Naive thymus-derived CD8-positive, alpha-beta T cell (primary cell): ENCODE measurements around the gene OR10G6. TPM values are rescaled to one million over a fixed set of nuclear protein-coding genes. Genes with fewer than 3 reads are reported as not detected.
"Not testable (repeated sequence)": the region's sequence is repeated elsewhere in the genome, so short reads cannot be mapped to it uniquely, and the experiment has no call there.

Experiments
- ATAC-seq, 2 donors: fragments of 150-1000 bp; cut with Tn5 transposase in 1 of 2; sonication (Bioruptor Pico), chemical (Tn5 transposase) in 1 of 2; 1 replicate in 1 of 2; 2 replicates in 1 of 2; pipeline ENCODE4 v1.10.0; 2021; ENCODE audit warnings: mild to moderate bottlenecking in 2 of 2, moderate library complexity in 2 of 2
- POLR2A ChIA-PET: fragments of 350-600 bp; sonication (Branson Sonifier 250); formaldehyde crosslinking; loops from one replicate; lab custom pipeline; 2021; ENCODE audit warnings: antibody characterized with exemption; lab: Charles Lee
- DNase-seq, 10 donors: peaks; one replicate each; pipeline versions ENCODE4 v3.0.0 to v3.0.0-alpha.2; 2020 to 2022
- H3K27ac Mint-ChIP-seq, 10 donors: one replicate each; pipeline ENCODE4 v1.8.0; 2020 to 2022; ENCODE audit warnings: mild to moderate bottlenecking in 10 of 10, mixed read lengths in 10 of 10, moderate library complexity in 4 of 10, inconsistent platforms in 1 of 10
- H3K27me3 Mint-ChIP-seq, 5 donors: one replicate each; pipeline ENCODE4 v1.8.0; 2021 to 2022; ENCODE audit warnings: mixed read lengths in 5 of 5
- H3K36me3 Mint-ChIP-seq, 3 donors: one replicate each; pipeline ENCODE4 v1.8.0; 2020 to 2022; ENCODE audit warnings: mixed read lengths in 3 of 3, mild to moderate bottlenecking in 2 of 3, inconsistent platforms in 1 of 3
- H3K4me1 Mint-ChIP-seq, 4 donors: one replicate each; pipeline ENCODE4 v1.8.0; 2021 to 2022; ENCODE audit warnings: mixed read lengths in 4 of 4
- H3K4me3 Mint-ChIP-seq, 10 donors: one replicate each; pipeline ENCODE4 v1.8.0; 2020 to 2022; ENCODE audit warnings: mild to moderate bottlenecking in 10 of 10, mixed read lengths in 10 of 10, moderate library complexity in 6 of 10, inconsistent platforms in 1 of 10
- H3K9me3 Mint-ChIP-seq, 9 donors: one replicate each; pipeline ENCODE4 v1.8.0; 2020 to 2022; ENCODE audit warnings: mixed read lengths in 9 of 9, mild to moderate bottlenecking in 3 of 9, inconsistent platforms in 1 of 9, moderate library complexity in 1 of 9
- polyA plus RNA-seq, 3 donors: library from polyadenylated mRNA; unstranded; fragments of 300-500 nt; fragmentation: Illumina TruSeq; gene quantifications; one replicate each; pipeline ENCODE4 v1.2.3, GENCODE V29; 2021
- total RNA-seq, 8 experiments: library from RNA in 2 of 8; stranded (reverse) in 2 of 8; gene quantifications; one replicate each; pipeline ENCODE4 v1.2.3 and lab custom pipeline; 2021 to 2026

Gene OR10G6, protein sequence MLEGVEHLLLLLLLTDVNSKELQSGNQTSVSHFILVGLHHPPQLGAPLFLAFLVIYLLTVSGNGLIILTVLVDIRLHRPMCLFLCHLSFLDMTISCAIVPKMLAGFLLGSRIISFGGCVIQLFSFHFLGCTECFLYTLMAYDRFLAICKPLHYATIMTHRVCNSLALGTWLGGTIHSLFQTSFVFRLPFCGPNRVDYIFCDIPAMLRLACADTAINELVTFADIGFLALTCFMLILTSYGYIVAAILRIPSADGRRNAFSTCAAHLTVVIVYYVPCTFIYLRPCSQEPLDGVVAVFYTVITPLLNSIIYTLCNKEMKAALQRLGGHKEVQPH
- total RNA-seq (not detected), polyA plus RNA-seq (not detected), total RNA-seq (lab: John Stamatoyannopoulos, UW) (0 reads per million in 6 experiments)

DNA sequence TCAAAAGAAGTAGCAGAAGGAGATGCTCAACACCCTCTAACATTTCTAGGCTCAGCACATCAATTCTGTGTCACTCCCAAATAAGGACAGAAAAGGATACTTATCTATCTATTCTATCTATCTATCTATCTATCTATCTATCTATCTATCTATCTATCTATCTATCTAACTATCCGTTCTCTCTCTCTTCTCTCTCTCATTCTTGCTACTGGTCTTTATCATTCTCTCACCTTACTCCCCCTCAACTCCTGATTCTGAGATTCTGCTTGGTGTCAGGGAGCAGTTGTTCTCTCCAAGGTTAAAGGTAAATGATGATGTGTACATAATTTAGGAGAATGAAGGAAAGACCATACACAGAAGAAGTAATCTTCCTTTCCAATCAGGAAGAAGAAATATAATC lies at the start of gene OR10G6:
Gene OR10G6 (minus strand): TSS at position 43 of the 400 bp plus-strand sequence. CDS start 0 bp downstream, at position 43.
- no peak for ATAC-seq
- POLR2A ChIA-PET: no interaction called here
- H3K27me3 Mint-ChIP-seq: peaks cover 0 to 15% (median 4%) of the 10 kb centered on the region in 5 donors

DNA sequence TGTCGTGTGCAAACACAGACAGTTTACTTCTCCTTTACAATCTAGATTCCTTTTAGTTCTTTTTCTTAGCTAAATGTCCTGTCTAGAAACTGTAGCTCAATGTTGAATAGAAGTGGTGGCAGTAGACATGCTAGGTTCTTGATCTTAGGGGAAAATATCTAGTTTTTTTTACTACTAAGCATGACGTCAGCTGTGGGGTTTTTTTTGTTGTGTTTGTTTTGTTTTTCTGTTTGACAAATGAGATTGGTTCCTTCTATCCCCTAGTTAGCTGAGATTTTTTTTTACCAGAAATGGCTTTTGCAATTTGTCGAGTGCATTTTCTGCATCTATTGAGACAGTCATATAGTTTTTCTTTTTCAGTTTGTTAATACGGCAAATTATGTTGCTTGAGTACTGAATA lies 48.5 kb upstream of the OR10G6 start:
- ATAC-seq: no peak
- Mint-ChIP-seq H3K27me3 (peaks cover 2 to 19% (median 5%) of the 10 kb centered on the region in 5 donors), H3K27ac (no peak overlapping the region), H3K4me1 (no peaks in the 10 kb centered on the region), H3K4me3 (no peak overlapping the region), H3K36me3 (no peaks in the 10 kb centered on the region), H3K9me3 (no peaks in the 10 kb centered on the region)
- POLR2A ChIA-PET: no interaction called here
- DNase-seq: no peak

More for the DNA sequence above, at the start of gene OR10G6:
- no peak within 1 kb of the TSS for H3K27ac Mint-ChIP-seq
- H3K4me3 Mint-ChIP-seq: no peak within 1 kb of the TSS
- no peaks in the 10 kb centered on the region for H3K36me3 Mint-ChIP-seq
- no peaks in the 10 kb centered on the region for H3K4me1 Mint-ChIP-seq
- H3K9me3 Mint-ChIP-seq: no peaks in the 10 kb centered on the region
- no peak for DNase-seq

DNA sequence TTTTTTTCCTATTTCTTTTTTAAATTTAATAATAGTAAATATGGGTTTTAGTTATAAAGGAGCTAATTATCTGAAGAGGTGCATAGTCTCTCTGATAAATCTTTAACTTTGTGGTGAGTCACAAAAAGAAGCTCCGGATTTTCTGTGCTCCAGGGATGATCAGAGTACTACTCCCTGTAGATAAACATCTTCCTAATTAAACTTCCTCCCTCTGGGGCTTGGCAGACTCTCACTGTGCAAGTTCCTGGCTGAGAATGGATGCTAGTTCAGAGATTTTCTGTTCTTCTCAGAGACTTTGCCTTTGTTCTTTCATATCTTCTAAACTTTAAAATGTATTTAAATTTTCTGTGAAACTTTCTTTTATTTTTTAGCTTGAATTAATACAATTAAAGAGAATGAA lies 46.3 kb upstream of the OR10G6 start, which contains the start of gene OR10G7:
Gene OR10G7 (minus strand): TSS at position 72 of the 400 bp plus-strand sequence. CDS start 2,324 bp downstream, outside the sequence.
- Mint-ChIP-seq H3K36me3 (no peaks in the 10 kb centered on the region), H3K27ac (no peak within 1 kb of the TSS), H3K9me3 (no peaks in the 10 kb centered on the region), H3K4me1 (no peaks in the 10 kb centered on the region), H3K4me3 (no peak within 1 kb of the TSS), H3K27me3 (peaks cover 0 to 18% (median 12%) of the 10 kb centered on the region in 5 donors)
- POLR2A ChIA-PET: no interaction called here
- DNase-seq (no peak), ATAC-seq (no peak)

DNA sequence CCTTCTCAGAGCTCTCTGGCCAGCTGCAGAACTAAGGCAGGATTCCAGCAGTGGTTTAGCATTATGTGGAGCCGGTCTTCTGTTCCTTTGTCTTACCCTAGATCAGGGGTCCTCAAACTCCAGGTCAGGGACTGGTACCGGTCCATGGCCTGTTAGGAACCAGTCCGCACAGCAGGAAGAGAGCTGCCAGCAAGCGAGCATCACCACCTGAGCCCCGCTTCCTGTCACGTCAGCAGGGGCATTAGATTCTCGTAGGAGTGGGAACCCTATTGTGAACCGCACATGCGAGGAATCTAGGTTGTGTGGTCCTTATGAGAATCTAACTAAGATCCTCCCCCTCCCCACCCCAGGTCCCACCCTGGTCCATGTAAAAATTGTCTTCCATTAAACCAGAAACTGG lies 44.6 kb upstream of the OR10G6 start:
- Mint-ChIP-seq H3K9me3 (no peaks in the 10 kb centered on the region), H3K27me3 (peaks cover 9 to 26% (median 15%) of the 10 kb centered on the region in 5 donors), H3K36me3 (no peaks in the 10 kb centered on the region), H3K4me3 (no peak overlapping the region), H3K27ac (no peak overlapping the region), H3K4me1 (no peaks in the 10 kb centered on the region)
- ATAC-seq (no peak), DNase-seq (no peak)
- POLR2A ChIA-PET: no interaction called here

DNA sequence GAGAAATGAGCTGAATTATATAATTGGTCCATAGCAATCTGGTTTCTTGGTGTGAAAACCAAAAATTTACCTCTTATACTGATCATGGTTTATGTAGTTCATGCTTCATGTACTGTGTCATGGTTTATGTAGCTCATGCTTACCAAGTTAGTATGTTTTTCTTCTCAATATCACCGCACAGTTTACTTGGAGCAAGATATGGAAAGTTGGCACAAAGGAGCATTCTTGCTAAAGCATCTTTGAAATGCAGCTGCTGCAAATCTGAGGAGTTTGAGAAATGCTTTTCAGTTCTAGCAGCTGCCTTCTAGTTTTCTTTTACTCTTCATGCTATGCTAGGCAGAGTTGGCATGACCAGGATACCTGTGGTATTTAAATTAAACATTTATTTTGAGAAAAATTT lies 41.7 kb upstream of the OR10G6 start:
- ATAC-seq: no peak
- H3K27me3 Mint-ChIP-seq: peaks cover 9 to 28% (median 15%) of the 10 kb centered on the region in 5 donors
- no peaks in the 10 kb centered on the region for H3K9me3 Mint-ChIP-seq
- POLR2A ChIA-PET: no interaction called here
- no peak overlapping the region for H3K27ac Mint-ChIP-seq
- DNase-seq: no peak
- no peaks in the 10 kb centered on the region for H3K4me1 Mint-ChIP-seq
- H3K36me3 Mint-ChIP-seq: no peaks in the 10 kb centered on the region
- H3K4me3 Mint-ChIP-seq: no peak overlapping the region

DNA sequence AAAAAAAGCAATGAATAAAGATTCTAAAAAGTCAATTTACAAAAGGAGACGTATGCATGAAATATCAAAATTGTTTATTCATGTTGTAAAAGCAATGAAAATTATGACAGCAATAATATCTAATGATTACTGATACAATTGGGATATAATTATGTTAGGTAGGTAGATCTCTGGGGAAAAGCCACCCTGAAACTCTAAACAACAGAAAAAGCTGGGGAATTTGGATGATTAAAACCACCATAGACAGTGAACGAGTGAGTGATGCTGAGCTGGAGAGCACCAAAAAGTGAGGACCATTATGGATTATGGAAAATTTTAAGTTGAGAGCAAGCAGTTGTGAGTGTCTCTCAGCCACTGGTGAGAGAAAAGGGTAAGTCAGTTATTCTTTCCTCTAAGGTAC lies 31.5 kb upstream of the OR10G6 start, which contains the start of gene OR10G8:
Gene OR10G8 (plus strand): TSS at position 301 of the 400 bp plus-strand sequence. CDS start 2,825 bp downstream, outside the sequence.
- DNase-seq: no peak
- no peaks in the 10 kb centered on the region for H3K36me3 Mint-ChIP-seq
- H3K27me3 Mint-ChIP-seq: peaks cover 0 to 6% (median 3%) of the 10 kb centered on the region in 5 donors
- POLR2A ChIA-PET: no interaction called here
- no peak within 1 kb of the TSS for H3K4me3 Mint-ChIP-seq
- no peak for ATAC-seq
- no peak within 1 kb of the TSS for H3K27ac Mint-ChIP-seq
- peaks cover 0 to 2% (median 0%) of the 10 kb centered on the region in 4 donors for H3K4me1 Mint-ChIP-seq
- no peaks in the 10 kb centered on the region for H3K9me3 Mint-ChIP-seq

DNA sequence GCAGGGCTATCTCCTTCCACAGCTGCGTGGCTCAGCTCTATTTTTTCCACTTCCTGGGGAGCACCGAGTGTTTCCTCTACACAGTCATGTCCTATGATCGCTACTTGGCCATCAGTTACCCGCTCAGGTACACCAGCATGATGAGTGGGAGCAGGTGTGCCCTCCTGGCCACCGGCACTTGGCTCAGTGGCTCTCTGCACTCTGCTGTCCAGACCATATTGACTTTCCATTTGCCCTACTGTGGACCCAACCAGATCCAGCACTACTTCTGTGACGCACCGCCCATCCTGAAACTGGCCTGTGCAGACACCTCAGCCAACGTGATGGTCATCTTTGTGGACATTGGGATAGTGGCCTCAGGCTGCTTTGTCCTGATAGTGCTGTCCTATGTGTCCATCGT lies 20.9 kb upstream of the OR10G6 start:
- ATAC-seq, DNase-seq, H3K4me3 Mint-ChIP-seq, H3K4me1 Mint-ChIP-seq, H3K36me3 Mint-ChIP-seq, H3K27ac Mint-ChIP-seq, POLR2A ChIA-PET, H3K27me3 Mint-ChIP-seq, H3K9me3 Mint-ChIP-seq: not testable (repeated sequence)

DNA sequence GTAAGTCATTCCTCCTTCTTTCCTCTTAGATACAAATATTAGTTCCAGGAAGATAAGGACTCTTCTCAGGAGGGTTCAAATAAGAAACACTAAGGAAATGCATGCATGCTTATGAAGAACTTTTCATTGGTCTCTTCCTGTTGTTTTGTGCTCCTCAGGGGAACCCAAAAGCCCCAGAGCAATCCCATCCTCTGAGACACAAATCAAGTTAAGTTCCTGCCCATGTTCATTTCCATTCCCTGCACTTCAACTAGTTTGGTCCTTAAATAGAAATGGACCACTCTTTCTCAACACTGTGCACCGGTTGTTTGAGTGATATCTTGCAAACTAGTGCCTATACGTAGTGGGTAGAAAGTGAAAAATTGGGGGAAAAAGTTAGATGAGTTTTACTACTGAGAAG lies 17.7 kb upstream of the OR10G6 start, which contains the start of gene OR10G4:
Gene OR10G4 (plus strand): TSS at position 301 of the 400 bp plus-strand sequence. CDS start 2,578 bp downstream, outside the sequence.
- no peaks in the 10 kb centered on the region for H3K9me3 Mint-ChIP-seq
- POLR2A ChIA-PET: no interaction called here
- DNase-seq (no peak), ATAC-seq (no peak)
- peaks cover 1 to 14% (median 6%) of the 10 kb centered on the region in 5 donors for H3K27me3 Mint-ChIP-seq
- H3K4me3 Mint-ChIP-seq: no peak within 1 kb of the TSS
- no peaks in the 10 kb centered on the region for H3K36me3 Mint-ChIP-seq
- no peaks in the 10 kb centered on the region for H3K4me1 Mint-ChIP-seq
- H3K27ac Mint-ChIP-seq: no peak within 1 kb of the TSS

DNA sequence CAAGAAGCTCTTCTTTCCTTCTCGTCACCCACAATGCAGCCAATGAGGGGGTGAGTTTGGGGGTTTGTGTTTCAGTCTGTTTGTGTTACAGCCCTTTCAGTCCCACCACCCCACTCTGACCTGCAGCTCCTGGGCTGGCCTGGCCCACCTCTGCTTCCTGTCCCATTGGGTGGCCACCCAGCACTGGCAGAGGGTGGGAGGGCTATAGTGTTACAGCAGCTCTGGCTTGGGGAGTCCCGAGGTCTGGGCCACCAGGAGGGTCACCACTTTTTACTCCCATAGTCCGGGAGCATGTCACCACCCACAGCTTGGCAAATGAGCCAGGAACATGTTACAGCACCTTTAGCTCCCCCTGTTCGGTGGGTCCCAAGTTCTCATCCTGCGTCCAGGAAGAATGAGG lies 15.7 kb downstream of the OR10G6 start:
- Mint-ChIP-seq H3K4me3 (no peak overlapping the region), H3K4me1 (no peaks in the 10 kb centered on the region), H3K36me3 (peaks cover 0 to 5% (median 0%) of the 10 kb centered on the region in 3 donors), H3K27me3 (peaks cover 0 to 23% (median 4%) of the 10 kb centered on the region in 5 donors), H3K27ac (no peak overlapping the region), H3K9me3 (peaks cover 0 to 33% (median 7%) of the 10 kb centered on the region in 9 donors)
- no peak for ATAC-seq
- POLR2A ChIA-PET: no interaction called here
- no peak for DNase-seq

DNA sequence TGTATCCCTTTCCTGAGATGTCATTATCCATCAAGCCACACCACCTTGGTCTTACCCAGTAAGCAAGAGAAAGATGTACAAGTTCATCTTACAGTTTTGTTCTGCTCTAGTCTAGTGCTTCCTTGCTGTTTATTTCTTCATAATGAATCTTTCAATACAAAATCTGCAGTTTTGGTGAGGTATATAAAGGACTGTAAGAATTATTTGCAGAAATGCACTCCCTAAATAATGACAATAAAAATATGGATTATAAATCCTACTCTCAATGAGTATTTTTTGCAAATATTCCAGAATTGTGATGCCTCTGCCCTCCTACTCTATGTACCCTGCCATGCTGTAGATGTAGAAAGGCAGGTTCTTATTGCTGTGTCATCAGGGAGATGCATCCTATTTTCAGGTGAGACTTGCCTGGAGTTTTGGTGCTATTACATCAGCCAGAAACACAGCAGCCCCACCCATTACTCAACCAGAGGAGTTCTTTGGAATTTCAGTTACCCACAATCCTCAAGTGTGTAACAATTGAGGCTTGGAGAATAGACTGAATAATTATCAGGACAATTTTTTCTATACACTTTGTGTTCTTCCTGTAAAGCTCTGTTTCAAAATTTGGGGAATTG lies 17.1 kb downstream of the OR10G6 start, which contains the start of gene OR10S1:
Gene OR10S1 (minus strand): TSS at position 51 of the 617 bp plus-strand sequence. CDS start 117 bp downstream, outside the sequence.
- Mint-ChIP-seq H3K27me3 (peaks cover 1 to 12% (median 3%) of the 10 kb centered on the region in 5 donors), H3K9me3 (peaks cover 0 to 23% (median 4%) of the 10 kb centered on the region in 9 donors), H3K4me1 (no peaks in the 10 kb centered on the region), H3K4me3 (no peak within 1 kb of the TSS), H3K27ac (no peak within 1 kb of the TSS), H3K36me3 (peaks cover 0 to 3% (median 0%) of the 10 kb centered on the region in 3 donors)
- no peak for DNase-seq
- no peak for ATAC-seq
- POLR2A ChIA-PET: no interaction called here

DNA sequence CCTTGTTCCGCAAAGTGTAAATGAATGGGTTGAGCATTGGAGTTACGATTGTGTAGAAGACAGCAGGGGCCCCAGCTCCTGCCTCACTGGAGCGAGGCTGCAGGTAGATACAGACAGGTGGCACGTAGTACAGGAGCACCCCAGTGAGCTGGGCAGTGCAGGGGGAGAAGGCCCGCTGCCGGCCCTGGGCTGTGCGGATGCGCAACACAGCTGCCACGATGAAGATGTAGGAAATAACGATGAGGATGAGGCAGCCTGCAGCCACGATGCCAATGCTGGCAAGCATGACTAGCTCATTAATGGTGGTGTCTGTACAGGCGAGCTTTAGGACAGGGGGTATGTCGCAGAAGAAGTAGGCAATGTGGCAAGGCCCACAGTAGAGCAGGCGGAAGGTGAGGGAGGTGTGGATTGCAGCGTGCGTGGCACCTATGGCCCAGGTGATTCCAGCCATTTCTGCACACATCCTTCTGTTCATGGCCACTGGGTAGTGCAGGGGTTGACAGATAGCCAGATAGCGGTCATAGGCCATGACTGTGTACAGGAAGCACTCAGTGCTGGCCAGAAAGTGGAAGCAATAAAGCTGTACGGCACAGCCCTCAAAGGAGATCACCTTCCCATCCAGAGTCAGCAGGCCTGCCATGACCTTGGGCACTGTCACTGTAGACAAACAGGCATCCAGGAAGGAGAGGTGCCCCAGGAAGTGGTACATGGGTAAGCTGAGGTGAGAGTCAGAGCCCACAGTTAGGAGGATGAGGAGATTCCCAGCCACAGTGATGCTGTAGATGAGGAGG lies 18.0 kb downstream of the OR10G6 start:
- Mint-ChIP-seq H3K36me3 (no peaks in the 10 kb centered on the region), H3K4me1 (no peaks in the 10 kb centered on the region), H3K27me3 (peaks cover 0 to 11% (median 4%) of the 10 kb centered on the region in 5 donors), H3K4me3 (no peak overlapping the region), H3K27ac (no peak overlapping the region), H3K9me3 (peaks cover 0 to 14% (median 0%) of the 10 kb centered on the region in 9 donors)
- DNase-seq (no peak), ATAC-seq (no peak)
- POLR2A ChIA-PET: no interaction called here

DNA sequence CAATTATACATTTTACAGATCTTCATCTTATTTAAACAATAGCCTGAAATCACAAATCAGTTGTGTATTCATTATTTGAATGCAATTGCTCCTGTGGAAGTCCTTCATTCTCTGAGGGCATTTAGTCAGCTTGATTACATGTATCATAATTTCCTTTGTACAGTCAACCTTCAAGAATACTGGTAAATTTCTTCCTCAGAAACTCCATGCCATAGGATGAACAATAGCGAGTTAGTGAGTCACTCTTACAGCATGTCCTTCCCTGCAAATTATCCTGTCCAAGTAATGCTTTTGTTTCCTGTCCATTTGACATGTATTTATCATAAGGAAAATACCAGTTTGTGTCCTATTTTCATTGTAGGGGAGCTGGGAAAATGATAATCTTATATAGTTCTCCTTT lies 21.1 kb downstream of the OR10G6 start:
- DNase-seq (no peak), ATAC-seq (no peak)
- Mint-ChIP-seq H3K36me3 (no peaks in the 10 kb centered on the region), H3K27me3 (peaks cover 0 to 20% (median 4%) of the 10 kb centered on the region in 5 donors), H3K27ac (no peak overlapping the region), H3K4me3 (no peak overlapping the region), H3K4me1 (no peaks in the 10 kb centered on the region), H3K9me3 (peaks cover 0 to 9% (median 0%) of the 10 kb centered on the region in 9 donors)
- POLR2A ChIA-PET: no interaction called here
